HepG2 (cell line): Measurements from ENCODE around the gene GNG10. TPM values are rescaled to one million over a fixed set of nuclear protein-coding genes. Genes with fewer than 3 reads are reported as not detected.
A peak's percentile ranks its signal among the peaks of the same experiment; 100 is the strongest.

ENCODE experiments used
- ERF ChIP-seq: IDR thresholded peaks from 2 replicates; pipeline ENCODE4 v1.6.1; 2018; ENCODE audit warnings: missing biosample characterization, missing genetic modification reagents
- FOXA1 ChIP-seq, 2 experiments: fragments of 450-650 bp in 1 of 2; sonication (generic) in 1 of 2; formaldehyde crosslinking in 1 of 2; IDR thresholded peaks; 2 replicates each; pipeline versions ENCODE4 v1.4.0 to v1.6.1; 2016 to 2020; ENCODE audit warnings: missing genetic modification reagents in 1 of 2
- HNF4G ChIP-seq, 2 experiments: sonication (generic) in 1 of 2; formaldehyde crosslinking in 1 of 2; IDR thresholded peaks; 2 replicates each; pipeline versions ENCODE4 v1.4.0 to v1.6.1; 2011 to 2020; ENCODE audit warnings: borderline replicate concordance in 2 of 2, low read depth in 2 of 2, mild to moderate bottlenecking in 2 of 2, low read length in 1 of 2, missing genetic modification reagents in 1 of 2, moderate library complexity in 1 of 2
- HOXA9 ChIP-seq: sonication (generic); formaldehyde crosslinking; IDR thresholded peaks from 2 replicates; pipeline ENCODE4 v1.8.1; 2022; ENCODE audit warnings: missing genetic modification reagents, mild to moderate bottlenecking, moderate library complexity, borderline replicate concordance
- MED1 ChIP-seq: sonication (generic); formaldehyde crosslinking; IDR thresholded peaks from 2 replicates; pipeline ENCODE4 v1.4.0; 2020; ENCODE audit warnings: missing genetic modification reagents
- MXD3 ChIP-seq: IDR thresholded peaks from 2 replicates; pipeline ENCODE4 v1.6.1; 2016; ENCODE audit warnings: mild to moderate bottlenecking, missing biosample characterization, missing genetic modification reagents
- NR2C2 ChIP-seq: sonication (generic); formaldehyde crosslinking; IDR thresholded peaks from 2 replicates; pipeline ENCODE4 v1.4.0; 2020; ENCODE audit warnings: missing genetic modification reagents, mild to moderate bottlenecking, moderate library complexity, borderline replicate concordance
- PAF1 ChIP-seq: IDR thresholded peaks from 2 replicates; pipeline ENCODE4 v1.6.1; 2016; ENCODE audit warnings: missing genetic modification reagents, missing compliant biosample characterization
- PHF21A ChIP-seq: sonication (generic); formaldehyde crosslinking; IDR thresholded peaks from 2 replicates; pipeline ENCODE4 v1.5.0; 2020; ENCODE audit warnings: mild to moderate bottlenecking, missing genetic modification reagents
- PITX1 ChIP-seq: sonication (generic); formaldehyde crosslinking; IDR thresholded peaks from 2 replicates; pipeline ENCODE4 v1.5.1; 2020; ENCODE audit warnings: mild to moderate bottlenecking, missing genetic modification reagents
- SIX1 ChIP-seq: sonication (generic); formaldehyde crosslinking; IDR thresholded peaks from 2 replicates; pipeline ENCODE4 v1.4.0; 2020; ENCODE audit warnings: missing genetic modification reagents, borderline replicate concordance
- THAP11 ChIP-seq: IDR thresholded peaks from 2 replicates; pipeline ENCODE4 v1.6.1; 2016; ENCODE audit warnings: missing biosample characterization, missing genetic modification reagents
- ZFP1 ChIP-seq: IDR thresholded peaks from 2 replicates; pipeline ENCODE4 v1.6.1; 2016
- ZNF136 ChIP-seq: sonication (generic); formaldehyde crosslinking; IDR thresholded peaks from 2 replicates; pipeline ENCODE4 v1.8.1; 2022; ENCODE audit warnings: low read depth, mild to moderate bottlenecking, moderate library complexity, missing genetic modification reagents
- ZNF264 ChIP-seq: sonication (generic); formaldehyde crosslinking; IDR thresholded peaks from 2 replicates; pipeline ENCODE4 v1.4.0; 2020; ENCODE audit warnings: missing genetic modification reagents
- ZNF510 ChIP-seq: sonication (generic); formaldehyde crosslinking; IDR thresholded peaks from 2 replicates; pipeline ENCODE4 v1.4.0; 2020; ENCODE audit warnings: low read depth, mild to moderate bottlenecking, missing genetic modification reagents
- ZNF737 ChIP-seq: sonication (generic); formaldehyde crosslinking; IDR thresholded peaks from 2 replicates; pipeline ENCODE4 v1.5.0; 2020; ENCODE audit warnings: missing genetic modification reagents, mild to moderate bottlenecking, borderline replicate concordance
- ZNF775 ChIP-seq: sonication (generic); formaldehyde crosslinking; IDR thresholded peaks from 2 replicates; pipeline ENCODE4 v1.4.0; 2020; ENCODE audit warnings: missing genetic modification reagents, mild to moderate bottlenecking, moderate library complexity, borderline replicate concordance
- polyA plus RNA-seq, 8 experiments: library from polyadenylated mRNA; depleted of rRNA in 3 of 8; stranded (reverse) in 7 of 8; unstranded in 1 of 8; fragments of >200 nt; fragmentation: Illumina TruSeq in 4 of 8; extraction: Trizol in 4 of 8; gene quantifications; 2 replicates each; pipeline versions ENCODE4 v1.2.1 to v1.2.3, GENCODE V29; 2011 to 2016; ENCODE audit warnings: low read depth in 4 of 8, missing spikeins in 1 of 8, mixed read lengths in 1 of 8; ENCODE audit not compliant: insufficient read depth in 1 of 8
- total RNA-seq, 5 experiments: library from RNA; depleted of rRNA; stranded (reverse); fragments of >200 nt; fragmentation: Illumina TruSeq; extraction: Trizol; gene quantifications; 2 replicates each; pipeline ENCODE4 v1.2.3, GENCODE V29; 2016; ENCODE audit warnings: low read depth in 1 of 5
- TF ChIP-seq, protein P1 (sequence below): sonication (generic); formaldehyde crosslinking; conservative IDR thresholded peaks from 2 replicates; pipeline ENCODE4 v1.4.0; 2020; ENCODE audit warnings: mild to moderate bottlenecking, missing genetic modification reagents, moderate library complexity
- TF ChIP-seq, protein P2 (sequence below): sonication (generic); formaldehyde crosslinking; IDR thresholded peaks from 2 replicates; pipeline ENCODE4 v1.5.1; 2020; ENCODE audit warnings: mild to moderate bottlenecking, missing genetic modification reagents, moderate library complexity

The GNG10 gene
- total and polyA plus RNA-seq, 2 of the 13 experiments (the other 11 are each of a cell fraction or from before 2014, with no cell fraction given) = 29.8 to 32.4 TPM

DNA sequence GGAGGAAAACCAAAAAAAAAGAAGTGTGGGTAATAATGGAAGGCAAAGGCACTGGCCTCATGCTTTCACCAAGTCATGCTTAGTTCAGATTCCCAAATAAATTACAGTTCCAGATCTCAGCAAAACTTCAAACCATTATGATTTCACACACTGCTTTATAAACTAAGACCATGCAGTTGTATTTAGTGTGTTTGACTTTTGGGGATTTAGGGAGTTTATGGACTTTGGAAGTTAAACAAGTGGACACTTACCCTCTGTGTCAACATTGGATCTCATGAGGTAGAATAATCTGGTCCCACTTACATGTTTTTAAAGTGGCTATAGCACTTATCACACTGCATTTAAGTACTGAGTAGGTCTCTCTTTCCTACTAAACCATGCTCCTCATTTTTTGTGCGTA, 26.5 kb upstream of the GNG10 start (continued):
- TF ChIP-seq, protein P1, sequence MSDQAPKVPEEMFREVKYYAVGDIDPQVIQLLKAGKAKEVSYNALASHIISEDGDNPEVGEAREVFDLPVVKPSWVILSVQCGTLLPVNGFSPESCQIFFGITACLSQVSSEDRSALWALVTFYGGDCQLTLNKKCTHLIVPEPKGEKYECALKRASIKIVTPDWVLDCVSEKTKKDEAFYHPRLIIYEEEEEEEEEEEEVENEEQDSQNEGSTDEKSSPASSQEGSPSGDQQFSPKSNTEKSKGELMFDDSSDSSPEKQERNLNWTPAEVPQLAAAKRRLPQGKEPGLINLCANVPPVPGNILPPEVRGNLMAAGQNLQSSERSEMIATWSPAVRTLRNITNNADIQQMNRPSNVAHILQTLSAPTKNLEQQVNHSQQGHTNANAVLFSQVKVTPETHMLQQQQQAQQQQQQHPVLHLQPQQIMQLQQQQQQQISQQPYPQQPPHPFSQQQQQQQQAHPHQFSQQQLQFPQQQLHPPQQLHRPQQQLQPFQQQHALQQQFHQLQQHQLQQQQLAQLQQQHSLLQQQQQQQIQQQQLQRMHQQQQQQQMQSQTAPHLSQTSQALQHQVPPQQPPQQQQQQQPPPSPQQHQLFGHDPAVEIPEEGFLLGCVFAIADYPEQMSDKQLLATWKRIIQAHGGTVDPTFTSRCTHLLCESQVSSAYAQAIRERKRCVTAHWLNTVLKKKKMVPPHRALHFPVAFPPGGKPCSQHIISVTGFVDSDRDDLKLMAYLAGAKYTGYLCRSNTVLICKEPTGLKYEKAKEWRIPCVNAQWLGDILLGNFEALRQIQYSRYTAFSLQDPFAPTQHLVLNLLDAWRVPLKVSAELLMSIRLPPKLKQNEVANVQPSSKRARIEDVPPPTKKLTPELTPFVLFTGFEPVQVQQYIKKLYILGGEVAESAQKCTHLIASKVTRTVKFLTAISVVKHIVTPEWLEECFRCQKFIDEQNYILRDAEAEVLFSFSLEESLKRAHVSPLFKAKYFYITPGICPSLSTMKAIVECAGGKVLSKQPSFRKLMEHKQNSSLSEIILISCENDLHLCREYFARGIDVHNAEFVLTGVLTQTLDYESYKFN (CRISPR knock-in tag) = peak; percentile 84
- TF ChIP-seq ZNF264 (CRISPR knock-in tag) (peak; percentile 77; the same call in 1 of the 2 replicates), MXD3 (CRISPR knock-in tag) (no peak), SIX1 (CRISPR knock-in tag) (0 out of 2 replicates have a peak, but pooled peaks have one; percentile 33), NR2C2 (no peak), ZNF510 (CRISPR knock-in tag) (no peak), ZNF775 (CRISPR knock-in tag) (no peak), ZNF737 (CRISPR knock-in tag) (no peak), PHF21A (CRISPR knock-in tag) (peak; percentile 74), FOXA1 (IDR thresholded peaks at IDR 0.05) (peak; percentile 79), FOXA1 (CRISPR knock-in tag; IDR thresholded peaks at IDR 0.05) (peak; percentile 91), ERF (CRISPR knock-in tag) (no peak), ZNF136 (CRISPR knock-in tag) (no peak), HOXA9 (CRISPR knock-in tag) (no peak), HNF4G (IDR thresholded peaks at IDR 0.05; ENCODE audit: borderline replicate concordance, low read depth, low read length) (peak; percentile 73), HNF4G (CRISPR knock-in tag; IDR thresholded peaks at IDR 0.05; ENCODE audit: borderline replicate concordance, low read depth) (no peak; the same call in 1 of the 2 replicates), ZFP1 (CRISPR knock-in tag) (no peak; the same call in 1 of the 2 replicates), MED1 (CRISPR knock-in tag) (peak; percentile 40; the same call in 1 of the 2 replicates), PAF1 (no peak), THAP11 (CRISPR knock-in tag) (0 out of 2 replicates have a peak, but pooled peaks have one; percentile 35), PITX1 (CRISPR knock-in tag) (peak; percentile 73)
- TF ChIP-seq, protein P2, sequence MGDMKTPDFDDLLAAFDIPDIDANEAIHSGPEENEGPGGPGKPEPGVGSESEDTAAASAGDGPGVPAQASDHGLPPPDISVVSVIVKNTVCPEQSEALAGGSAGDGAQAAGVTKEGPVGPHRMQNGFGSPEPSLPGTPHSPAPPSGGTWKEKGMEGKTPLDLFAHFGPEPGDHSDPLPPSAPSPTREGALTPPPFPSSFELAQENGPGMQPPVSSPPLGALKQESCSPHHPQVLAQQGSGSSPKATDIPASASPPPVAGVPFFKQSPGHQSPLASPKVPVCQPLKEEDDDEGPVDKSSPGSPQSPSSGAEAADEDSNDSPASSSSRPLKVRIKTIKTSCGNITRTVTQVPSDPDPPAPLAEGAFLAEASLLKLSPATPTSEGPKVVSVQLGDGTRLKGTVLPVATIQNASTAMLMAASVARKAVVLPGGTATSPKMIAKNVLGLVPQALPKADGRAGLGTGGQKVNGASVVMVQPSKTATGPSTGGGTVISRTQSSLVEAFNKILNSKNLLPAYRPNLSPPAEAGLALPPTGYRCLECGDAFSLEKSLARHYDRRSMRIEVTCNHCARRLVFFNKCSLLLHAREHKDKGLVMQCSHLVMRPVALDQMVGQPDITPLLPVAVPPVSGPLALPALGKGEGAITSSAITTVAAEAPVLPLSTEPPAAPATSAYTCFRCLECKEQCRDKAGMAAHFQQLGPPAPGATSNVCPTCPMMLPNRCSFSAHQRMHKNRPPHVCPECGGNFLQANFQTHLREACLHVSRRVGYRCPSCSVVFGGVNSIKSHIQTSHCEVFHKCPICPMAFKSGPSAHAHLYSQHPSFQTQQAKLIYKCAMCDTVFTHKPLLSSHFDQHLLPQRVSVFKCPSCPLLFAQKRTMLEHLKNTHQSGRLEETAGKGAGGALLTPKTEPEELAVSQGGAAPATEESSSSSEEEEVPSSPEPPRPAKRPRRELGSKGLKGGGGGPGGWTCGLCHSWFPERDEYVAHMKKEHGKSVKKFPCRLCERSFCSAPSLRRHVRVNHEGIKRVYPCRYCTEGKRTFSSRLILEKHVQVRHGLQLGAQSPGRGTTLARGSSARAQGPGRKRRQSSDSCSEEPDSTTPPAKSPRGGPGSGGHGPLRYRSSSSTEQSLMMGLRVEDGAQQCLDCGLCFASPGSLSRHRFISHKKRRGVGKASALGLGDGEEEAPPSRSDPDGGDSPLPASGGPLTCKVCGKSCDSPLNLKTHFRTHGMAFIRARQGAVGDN (CRISPR knock-in tag) = no peak
